Gastroesophageal sphincter (tissue), 4 donors: Measurements from ENCODE around the gene LRFN2. TPM values are rescaled to one million over a fixed set of nuclear protein-coding genes. Genes with fewer than 3 reads are reported as not detected.

Experiments
- ATAC-seq: fragments of 150-250 bp; one replicate; pipeline ENCODE4 v1.9.1; 2016; ENCODE audit warnings: mild to moderate bottlenecking, moderate library complexity
- H3K27ac ChIP-seq, 4 donors: fragments of 200-600 bp; sonication (generic) in 3 of 4; 1 replicate in 3 of 4; 2 replicates in 1 of 4; pipeline ENCODE4 v1.5.1; 2016 to 2019
- H3K27me3 ChIP-seq: fragments of 200-600 bp; sonication (generic); one replicate; pipeline ENCODE4 v1.5.1; 2019
- H3K36me3 ChIP-seq, 2 donors: fragments of 200-600 bp; sonication (generic); one replicate each; pipeline ENCODE4 v1.5.1; 2019; ENCODE audit warnings: control low read depth in 1 of 2
- H3K4me1 ChIP-seq, 3 donors: fragments of 200-600 bp; sonication (generic); 1 replicate in 2 of 3; 2 replicates in 1 of 3; pipeline ENCODE4 v1.5.1; 2016 to 2019; ENCODE audit warnings: control low read depth in 2 of 3
- H3K4me3 ChIP-seq, 2 donors: fragments of 200-600 bp; sonication (generic); one replicate each; pipeline ENCODE4 v1.5.1; 2019; ENCODE audit warnings: mild to moderate bottlenecking in 1 of 2, moderate library complexity in 1 of 2
- H3K9me3 ChIP-seq, 3 donors: fragments of 200-600 bp; sonication (generic); one replicate each; pipeline ENCODE4 v1.5.1; 2017 to 2019; ENCODE audit warnings: control low read depth in 2 of 3
- CTCF ChIP-seq, 4 experiments: fragments of 200-600 bp in 2 of 4; fragments of 450-650 bp in 2 of 4; sonication (generic) in 1 of 4; IDR thresholded peaks; one replicate each; pipeline ENCODE4 v1.5.1; 2017 to 2019; ENCODE audit warnings: antibody characterized with exemption in 4 of 4, mild to moderate bottlenecking in 2 of 4, moderate library complexity in 2 of 4
- EP300 ChIP-seq: sonication (generic); formaldehyde crosslinking; IDR thresholded peaks from one replicate; pipeline ENCODE4 v1.6.1; 2017; ENCODE audit warnings: antibody characterized with exemption, mild to moderate bottlenecking
- POLR2A ChIP-seq, 2 donors: fragments of 450-650 bp; IDR thresholded peaks; one replicate each; pipeline ENCODE4 v1.6.1; 2017; ENCODE audit warnings: antibody characterized with exemption in 2 of 2, mild to moderate bottlenecking in 2 of 2, moderate library complexity in 1 of 2
- POLR2AphosphoS5 ChIP-seq: sonication (generic); formaldehyde crosslinking; IDR thresholded peaks from one replicate; pipeline ENCODE4 v1.6.1; 2017; ENCODE audit warnings: antibody characterized with exemption
- WGBS, 2 donors: methylation state at CpG; one replicate each; pipeline ENCODE4 v1.1.5; 2018; ENCODE audit warnings: low coverage in 1 of 2; 5-methylcytosine and 5-hydroxymethylcytosine counted together
- total RNA-seq, 4 donors: library from RNA; depleted of rRNA; stranded (reverse); fragments of >200 nt; gene quantifications; one replicate each; pipeline ENCODE4 v1.1.0, GENCODE V29; 2016

The LRFN2 gene
- total RNA-seq, 4 donors from 2014 or later = 0.13 TPM; not detected in 3

DNA sequence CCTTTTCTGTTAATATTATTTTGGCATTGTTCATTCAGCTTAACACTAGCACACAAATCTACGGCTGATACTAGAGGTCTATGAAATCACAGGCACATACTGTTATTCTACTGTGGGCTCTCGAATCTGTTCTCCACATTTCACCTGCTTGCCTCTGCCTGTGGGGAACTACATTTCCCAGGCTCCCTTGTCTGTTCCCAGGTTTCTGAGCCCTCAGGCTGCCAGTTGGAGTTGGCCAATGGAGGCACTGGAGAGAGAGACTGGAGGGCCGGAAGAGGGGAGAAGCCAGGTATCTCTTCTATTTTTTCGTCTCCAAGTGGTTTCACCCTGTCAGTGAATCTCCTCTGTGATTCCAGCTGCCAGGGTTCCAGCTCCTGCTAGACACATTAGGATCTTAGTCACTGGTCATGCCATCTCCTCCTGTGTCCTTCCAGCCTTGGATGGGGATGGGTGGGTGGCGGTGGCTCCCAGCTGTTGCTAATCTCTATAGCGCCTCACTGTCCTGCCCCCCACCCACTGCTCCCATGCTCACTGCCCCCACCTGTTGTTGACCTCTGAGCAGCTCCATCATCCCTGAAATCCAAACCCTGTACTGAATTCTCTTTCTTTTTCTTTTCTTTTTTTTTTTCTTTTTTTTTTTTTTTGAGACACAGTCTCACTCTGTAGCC is 188.2 kb downstream of the LRFN2 start:
- ATAC-seq = no peak
- TF ChIP-seq POLR2A (IDR thresholded peaks at IDR 0.05) = no peak
- TF ChIP-seq CTCF (IDR thresholded peaks at IDR 0.05) = no peak
- no peak for TF ChIP-seq EP300
- no peak for TF ChIP-seq POLR2AphosphoS5
- H3K4me1 ChIP-seq = peaks cover 0 to 34% (median 0%) of the 10 kb centered on the region in 3 donors
- no peak overlapping the region for H3K27ac ChIP-seq
- H3K36me3 ChIP-seq = no peaks in the 10 kb centered on the region
- no peaks in the 10 kb centered on the region for H3K9me3 ChIP-seq
- H3K4me3 ChIP-seq = no peak overlapping the region
- H3K27me3 ChIP-seq = no peaks in the 10 kb centered on the region
- WGBS, 2 donors = 78% methylated on average over 4 to 5 of the region's 6 CpGs

GRCh38 chr6:40398034-40398691 is 189.0 kb downstream of the LRFN2 start:
- no peak overlapping the region for H3K4me3 ChIP-seq
- H3K36me3 ChIP-seq = no peaks in the 10 kb centered on the region
- peaks cover 0 to 34% (median 0%) of the 10 kb centered on the region in 3 donors for H3K4me1 ChIP-seq
- H3K27ac ChIP-seq = no peak overlapping the region
- WGBS, 2 donors = 77 to 86% methylated on average over 3 to 9 of the region's 11 CpGs
- no peaks in the 10 kb centered on the region for H3K27me3 ChIP-seq
- H3K9me3 ChIP-seq = no peaks in the 10 kb centered on the region
- no peak for ATAC-seq
- TF ChIP-seq POLR2A (IDR thresholded peaks at IDR 0.05) (no peak), EP300 (no peak), POLR2AphosphoS5 (no peak), CTCF (IDR thresholded peaks at IDR 0.05) (no peak)

GRCh38 chr6:40397287-40398033 is 189.7 kb downstream of the LRFN2 start:
- Histone ChIP-seq H3K9me3 (no peaks in the 10 kb centered on the region), H3K36me3 (no peaks in the 10 kb centered on the region), H3K27ac (no peak overlapping the region), H3K4me3 (no peak overlapping the region), H3K4me1 (peaks cover 0 to 34% (median 0%) of the 10 kb centered on the region in 3 donors), H3K27me3 (peaks cover under 1% of the 10 kb centered on the region)
- 83 to 89% methylated on average over 1 to 3 of the region's 6 CpGs for whole genome bisulfite sequencing, 2 donors
- ATAC-seq = no peak
- TF ChIP-seq CTCF (IDR thresholded peaks at IDR 0.05) (no peak), POLR2AphosphoS5 (no peak), POLR2A (IDR thresholded peaks at IDR 0.05) (no peak), EP300 (no peak)

DNA sequence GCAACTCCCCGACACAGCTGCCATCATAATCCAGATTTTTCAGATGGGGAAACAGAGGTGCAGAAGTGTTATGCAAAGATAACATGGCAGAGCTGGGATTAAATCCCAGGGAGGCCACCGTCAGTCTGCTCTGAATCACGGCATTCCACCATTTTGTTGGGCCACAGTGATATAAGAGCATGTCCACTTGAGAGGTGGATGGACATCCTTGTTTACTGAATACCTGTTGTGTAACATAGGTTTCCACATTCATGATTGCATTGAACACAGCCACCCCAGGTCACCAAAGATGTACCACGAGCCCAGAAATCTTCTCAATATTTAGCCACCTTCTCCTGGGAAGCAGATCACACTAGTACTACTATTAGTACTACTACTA is 191.5 kb downstream of the LRFN2 start:
- 62 to 100% methylated on average over 2 to 3 of the region's 4 CpGs for WGBS, 2 donors
- H3K4me3 ChIP-seq = no peak overlapping the region
- peaks cover 0 to 33% (median 0%) of the 10 kb centered on the region in 3 donors for H3K4me1 ChIP-seq
- no peak overlapping the region for H3K27ac ChIP-seq
- no peaks in the 10 kb centered on the region for H3K36me3 ChIP-seq
- H3K27me3 ChIP-seq = peaks cover 16% of the 10 kb centered on the region
- no peaks in the 10 kb centered on the region for H3K9me3 ChIP-seq
- no peak for ATAC-seq
- no peak for TF ChIP-seq POLR2A (IDR thresholded peaks at IDR 0.05)
- TF ChIP-seq CTCF (IDR thresholded peaks at IDR 0.05) = no peak
